Stimulated activated CD4-positive, alpha-beta T cell treated with anti-CD3 and anti-CD28 coated beads, Interleukin-15, amount 100 ng/mL, for 1 hour (primary cell): Measurements from ENCODE around the gene FDX2.

Experiments
- DNase-seq, 2 donors: peaks; one replicate each; pipeline ENCODE4 v3.0.0-alpha.2; 2020; ENCODE audit warnings: low read depth in 1 of 2, low spot score in 1 of 2

FDX2 gene

GRCh38 chr19:10299545-10300458 lies 16.0 kb downstream of the FDX2 start:
- no peak for DNase-seq

- no peak for DNase-seq
These were observed 19.8 kb downstream of the FDX2 start for GRCh38 chr19:10295847-10296591.

GRCh38 chr19:10295305-10295846 lies 20.4 kb downstream of the FDX2 start:
- DNase-seq = peak in 1 of 2 donors; percentile 52

- DNase-seq = no peak
These were observed 21.5 kb downstream of the FDX2 start for GRCh38 chr19:10294368-10294697.

GRCh38 chr19:10293637-10294367 lies 22.0 kb downstream of the FDX2 start:
- DNase-seq = no peak

GRCh38 chr19:10292789-10293636 lies 22.8 kb downstream of the FDX2 start:
- DNase-seq = no peak

GRCh38 chr19:10292206-10292788 lies 23.5 kb downstream of the FDX2 start:
- peak; percentile 41 to 52 for DNase-seq

- no peak for DNase-seq
These were observed 24.1 kb downstream of the FDX2 start for GRCh38 chr19:10291554-10292205.

- no peak for DNase-seq
These were observed 24.8 kb downstream of the FDX2 start for GRCh38 chr19:10290876-10291553.

GRCh38 chr19:10290357-10290875 lies 25.4 kb downstream of the FDX2 start:
- no peak for DNase-seq

GRCh38 chr19:10289836-10290356 lies 25.9 kb downstream of the FDX2 start, which contains the start of gene ICAM5:
Gene ICAM5, plus strand, starts transcription at chr19:10289952. Its CDS starts 92 bp downstream, at chr19:10290044.
- DNase-seq = no peak

GRCh38 chr19:10289167-10289835 lies 26.5 kb downstream of the FDX2 start:
- peak; percentile 23 to 56 for DNase-seq

- DNase-seq = no peak
These were observed 27.1 kb downstream of the FDX2 start for GRCh38 chr19:10288662-10289166.

GRCh38 chr19:10286803-10287737 lies 28.7 kb downstream of the FDX2 start, which contains the start of gene ICAM4:
Gene ICAM4, plus strand, starts transcription at chr19:10286955. Its CDS starts 58 bp downstream, at chr19:10287013.
- no peak for DNase-seq

GRCh38 chr19:10285393-10285792 lies 30.4 kb downstream of the FDX2 start:
- no peak for DNase-seq

- no peak for DNase-seq
These were observed 30.9 kb downstream of the FDX2 start for GRCh38 chr19:10284960-10285278.
